Stimulated activated naive B cell treated with anti-CD40 and anti-IgM and Interleukin-4, amounts not matched to agents 10 μg/mL and 1 μg/mL and 100 μg/mL, for 72 hours (primary cell): Measurements from ENCODE around the gene ZNF443.
"Not testable (repeated sequence)": the region's sequence is repeated elsewhere in the genome, so short reads cannot be mapped to it uniquely, and the experiment has no call there.

Experiments
- ATAC-seq, 2 donors: fragments of 150-1000 bp; cut with Tn5 transposase; replicated peaks; 2 replicates each; pipeline ENCODE4 v1.10.0; 2021; ENCODE audit warnings: moderate library complexity in 1 of 2
- DNase-seq: peaks from one replicate; pipeline ENCODE4 v3.0.0; 2021
- H3K27ac Mint-ChIP-seq: one replicate; pipeline ENCODE4 v1.8.0; 2022; ENCODE audit warnings: mild to moderate bottlenecking, mixed read lengths
- H3K27me3 Mint-ChIP-seq, 2 donors: one replicate each; pipeline ENCODE4 v1.8.0; 2022; ENCODE audit warnings: mixed read lengths in 2 of 2
- H3K36me3 Mint-ChIP-seq, 2 donors: one replicate each; pipeline ENCODE4 v1.8.0; 2022; ENCODE audit warnings: mixed read lengths in 2 of 2, mild to moderate bottlenecking in 1 of 2
- H3K4me1 Mint-ChIP-seq, 2 donors: one replicate each; pipeline ENCODE4 v1.8.0; 2022; ENCODE audit warnings: mixed read lengths in 2 of 2, mild to moderate bottlenecking in 1 of 2
- H3K4me3 Mint-ChIP-seq, 2 donors: one replicate each; pipeline ENCODE4 v1.8.0; 2022; ENCODE audit warnings: mild to moderate bottlenecking in 2 of 2, mixed read lengths in 2 of 2, moderate library complexity in 1 of 2
- H3K9me3 Mint-ChIP-seq, 2 donors: one replicate each; pipeline ENCODE4 v1.8.0; 2022; ENCODE audit warnings: mixed read lengths in 2 of 2, mild to moderate bottlenecking in 1 of 2

ZNF443 gene

DNA sequence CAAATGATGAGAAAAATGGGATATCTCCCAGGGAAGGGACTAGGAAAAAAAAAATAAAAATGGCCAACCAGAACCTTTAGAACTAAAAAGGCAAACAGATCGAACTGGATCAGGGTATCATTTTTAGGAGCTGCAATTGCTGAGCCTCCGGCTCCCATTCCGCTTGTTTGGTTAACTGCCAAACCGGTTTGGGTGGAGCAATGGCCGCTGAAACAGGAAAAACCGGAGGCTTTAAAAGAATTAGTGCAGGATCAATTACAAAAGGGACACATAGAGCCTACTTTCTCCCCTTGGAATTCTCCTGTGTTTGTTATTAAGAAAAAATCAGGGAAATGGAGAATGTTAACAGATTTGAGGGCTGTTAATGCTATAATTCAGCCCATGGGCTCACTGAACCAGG lies 12.7 kb upstream of the ZNF443 start:
- H3K4me1 Mint-ChIP-seq, result peaks cover 5 to 12% of the 10 kb centered on the region in 2 donors
- no peak overlapping the region for H3K27ac Mint-ChIP-seq
- H3K27me3 Mint-ChIP-seq, result no peaks in the 10 kb centered on the region
- DNase-seq (no peak), ATAC-seq (no peak)
- peaks cover 12 to 22% of the 10 kb centered on the region in 2 donors for H3K9me3 Mint-ChIP-seq
- H3K4me3 Mint-ChIP-seq, result no peak overlapping the region
- peaks cover 38 to 41% of the 10 kb centered on the region in 2 donors for H3K36me3 Mint-ChIP-seq

DNA sequence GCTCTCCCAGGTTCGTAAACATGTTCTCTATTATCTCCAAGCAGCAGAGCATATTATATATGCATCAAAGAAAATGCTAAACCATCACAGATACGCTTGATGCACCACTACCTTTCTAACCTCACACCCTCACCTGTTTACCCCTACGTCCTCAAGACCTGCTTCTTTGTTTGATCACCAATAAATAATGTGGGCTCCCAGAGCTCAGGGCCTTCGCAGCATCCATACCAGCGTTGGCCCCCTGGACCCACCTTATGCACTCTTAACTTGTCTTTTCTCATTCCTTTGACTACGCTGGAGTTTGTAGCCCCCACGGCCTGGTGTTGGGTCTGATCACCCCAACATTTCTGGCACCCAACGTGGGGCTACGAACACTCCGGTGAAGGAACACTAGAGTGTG lies 10.0 kb upstream of the ZNF443 start:
- DNase-seq (no peak), ATAC-seq (no peak)
- Mint-ChIP-seq H3K4me3 (no peak overlapping the region), H3K4me1 (peaks cover 5 to 12% of the 10 kb centered on the region in 2 donors), H3K27ac (no peak overlapping the region), H3K36me3 (peaks cover 28 to 31% of the 10 kb centered on the region in 2 donors), H3K9me3 (peaks cover 14 to 16% of the 10 kb centered on the region in 2 donors), H3K27me3 (no peaks in the 10 kb centered on the region)

DNA sequence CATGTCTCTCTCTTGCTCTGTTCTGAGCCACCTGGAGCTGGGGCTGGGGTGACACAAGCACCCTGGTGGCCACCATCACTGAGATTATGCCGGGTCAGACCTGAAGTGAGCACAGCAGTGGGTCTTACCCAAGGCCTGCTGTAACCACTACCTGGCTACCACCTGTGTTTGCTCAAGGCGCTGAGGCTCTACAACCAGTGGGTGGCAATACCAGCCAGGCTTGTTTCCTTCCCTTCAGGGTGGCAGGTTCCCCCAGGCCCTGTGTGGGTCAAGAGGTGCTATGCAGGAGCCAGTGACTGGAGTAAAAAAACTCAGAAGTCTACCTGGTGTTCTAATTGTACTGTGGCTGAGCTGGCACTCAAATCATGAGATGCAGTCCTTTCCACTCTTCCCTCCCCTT lies 8.0 kb upstream of the ZNF443 start:
- no peak overlapping the region for H3K4me3 Mint-ChIP-seq
- peaks cover 2 to 6% of the 10 kb centered on the region in 2 donors for H3K4me1 Mint-ChIP-seq
- H3K27me3 Mint-ChIP-seq, result no peaks in the 10 kb centered on the region
- H3K36me3 Mint-ChIP-seq, result peaks cover 32 to 36% of the 10 kb centered on the region in 2 donors
- no peak for ATAC-seq
- H3K9me3 Mint-ChIP-seq, result peaks cover 21 to 22% of the 10 kb centered on the region in 2 donors
- no peak for DNase-seq
- no peak overlapping the region for H3K27ac Mint-ChIP-seq

DNA sequence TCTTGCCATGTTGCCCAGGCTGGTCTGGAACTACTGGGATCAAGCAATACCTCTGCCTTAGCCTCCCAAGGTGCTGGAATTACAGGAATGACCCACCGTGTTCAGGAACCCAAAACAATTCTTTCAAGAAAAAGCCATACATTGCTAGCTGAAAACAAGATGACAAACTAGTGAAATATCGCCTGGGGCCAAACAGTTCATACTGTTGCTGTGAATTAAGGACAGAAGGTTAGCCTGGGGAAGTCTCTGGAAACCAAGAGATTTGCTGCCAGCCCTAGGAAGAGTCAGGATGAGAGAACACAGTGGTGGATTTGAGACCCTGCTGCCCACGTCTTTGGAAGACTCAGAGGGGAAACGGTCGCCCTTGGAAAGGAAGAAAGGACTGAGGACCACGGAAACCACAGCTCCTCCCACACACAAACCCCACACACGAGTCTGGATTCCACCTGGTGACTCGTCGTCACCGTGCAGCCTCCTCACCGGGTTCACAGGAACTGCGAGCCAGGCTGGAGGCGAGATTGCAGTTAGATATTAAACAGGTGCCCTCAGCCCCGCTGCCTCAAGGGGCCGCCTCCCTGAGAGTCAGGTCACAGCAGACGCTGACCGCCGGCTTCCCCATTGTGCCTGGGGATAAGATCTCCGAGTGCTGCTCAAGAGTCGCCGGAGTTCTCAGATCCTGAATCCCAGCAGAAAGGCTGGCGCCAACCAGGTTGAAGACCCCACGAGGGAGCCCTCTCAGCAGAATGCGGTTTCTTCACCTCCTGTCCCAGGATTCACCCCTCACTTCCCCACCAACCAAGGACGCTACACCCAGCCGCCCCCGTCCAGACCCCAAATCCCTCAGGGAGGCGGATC lies 908 bp downstream of the ZNF443 start:
- DNase-seq, result peak; percentile 67
- ATAC-seq, result peak; percentile 61 to 63
- Mint-ChIP-seq H3K9me3 (peaks cover 13 to 14% of the 10 kb centered on the region in 2 donors), H3K4me1 (peaks cover 12 to 52% of the 10 kb centered on the region in 2 donors), H3K36me3 (peaks cover 23 to 44% of the 10 kb centered on the region in 2 donors), H3K27ac (peak overlapping the region; percentile 98), H3K4me3 (peak overlapping the region; percentile 100)
- H3K27me3 Mint-ChIP-seq, result not testable (repeated sequence)

DNA sequence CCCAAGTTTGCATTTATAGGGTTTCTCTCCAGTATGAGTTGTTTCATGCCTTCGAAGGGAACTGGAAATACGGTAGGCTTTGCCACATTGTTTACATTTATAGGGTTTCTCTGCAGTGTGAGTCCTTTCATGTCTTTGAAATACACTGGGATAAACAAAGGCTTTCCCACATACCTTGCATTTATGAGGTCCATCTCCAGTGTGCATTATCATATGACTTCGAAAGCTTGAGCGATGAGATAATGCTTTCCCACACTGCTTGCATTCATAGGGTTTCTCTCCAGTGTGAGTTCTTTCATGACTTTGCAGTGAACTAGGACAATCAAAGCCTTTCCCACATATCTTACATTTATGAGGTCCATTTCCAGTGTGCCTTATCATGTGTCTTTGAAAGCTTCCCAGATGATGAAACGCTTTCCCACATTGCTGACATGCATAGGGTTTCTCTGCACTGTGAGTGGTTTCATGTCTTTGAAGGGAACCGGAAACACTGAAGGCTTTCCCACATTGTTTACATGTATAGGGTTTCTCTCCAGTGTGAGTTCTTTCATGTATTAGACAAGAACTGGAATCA lies 10.0 kb downstream of the ZNF443 start:
- ATAC-seq, H3K27ac Mint-ChIP-seq, H3K4me3 Mint-ChIP-seq, DNase-seq, H3K27me3 Mint-ChIP-seq: not testable (repeated sequence)
- Mint-ChIP-seq H3K4me1 (peaks cover 3 to 14% of the 10 kb centered on the region in 2 donors), H3K36me3 (peaks cover 49 to 74% of the 10 kb centered on the region in 2 donors), H3K9me3 (peaks cover 12 to 13% of the 10 kb centered on the region in 2 donors)

DNA sequence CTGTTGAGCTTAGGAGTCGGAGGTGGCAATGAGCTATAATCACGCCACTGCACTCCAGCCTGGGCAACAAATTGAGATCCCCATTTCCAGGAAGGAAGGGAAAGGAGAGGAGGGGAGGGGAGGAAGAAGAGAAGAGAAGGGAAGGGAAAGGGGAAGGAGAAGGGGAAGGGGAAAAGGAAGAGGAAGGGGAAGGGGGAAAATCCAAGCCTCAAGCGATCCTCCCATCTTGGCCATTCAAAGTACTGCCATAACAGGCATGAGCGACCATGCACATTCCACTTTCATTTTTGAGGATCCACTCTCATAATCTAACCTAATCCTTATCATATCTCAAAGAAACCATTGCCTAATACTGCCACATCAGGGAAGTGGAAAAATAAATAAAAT lies 14.9 kb downstream of the ZNF443 start:
- no peak overlapping the region for H3K4me3 Mint-ChIP-seq
- no peak for DNase-seq
- no peaks in the 10 kb centered on the region for H3K27me3 Mint-ChIP-seq
- H3K36me3 Mint-ChIP-seq, result peaks cover 56 to 83% of the 10 kb centered on the region in 2 donors
- H3K4me1 Mint-ChIP-seq, result peaks cover 2 to 6% of the 10 kb centered on the region in 2 donors
- H3K27ac Mint-ChIP-seq, result peak overlapping the region; percentile 65
- ATAC-seq, result no peak
- peaks cover 2 to 11% of the 10 kb centered on the region in 2 donors for H3K9me3 Mint-ChIP-seq

DNA sequence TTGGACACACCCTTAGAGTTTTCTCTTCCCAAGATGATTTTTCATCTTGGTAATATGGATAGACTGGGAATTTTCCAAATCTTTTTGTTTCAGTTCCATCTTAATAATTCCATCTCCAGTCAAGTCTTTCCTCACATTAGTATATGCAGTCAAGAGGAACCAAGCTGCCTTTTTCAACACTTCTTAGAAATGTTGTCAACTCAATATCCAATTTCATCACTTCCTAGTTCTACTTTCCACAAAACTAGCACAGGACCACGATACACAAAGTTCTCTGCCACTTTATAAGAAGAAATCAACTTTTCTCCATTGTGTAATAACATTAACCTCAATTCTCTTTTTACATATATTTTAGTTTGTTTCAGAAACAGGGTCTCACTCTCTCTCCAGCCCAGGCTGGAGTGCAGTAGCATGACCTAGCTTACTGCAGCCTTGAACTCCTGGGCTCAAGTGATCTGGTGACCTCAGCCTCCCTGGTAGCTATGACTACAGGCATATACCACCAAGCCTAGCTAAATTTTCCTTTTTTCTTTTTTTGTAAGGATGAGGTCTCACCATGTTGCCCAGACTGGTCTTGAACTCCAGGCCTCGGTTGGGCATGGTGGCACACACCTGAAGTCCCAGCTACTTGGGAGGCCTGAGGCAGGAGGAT lies 15.5 kb downstream of the ZNF443 start:
- Mint-ChIP-seq H3K4me3 (no peak overlapping the region), H3K36me3 (peaks cover 54 to 83% of the 10 kb centered on the region in 2 donors)
- ATAC-seq, result no peak

DNA sequence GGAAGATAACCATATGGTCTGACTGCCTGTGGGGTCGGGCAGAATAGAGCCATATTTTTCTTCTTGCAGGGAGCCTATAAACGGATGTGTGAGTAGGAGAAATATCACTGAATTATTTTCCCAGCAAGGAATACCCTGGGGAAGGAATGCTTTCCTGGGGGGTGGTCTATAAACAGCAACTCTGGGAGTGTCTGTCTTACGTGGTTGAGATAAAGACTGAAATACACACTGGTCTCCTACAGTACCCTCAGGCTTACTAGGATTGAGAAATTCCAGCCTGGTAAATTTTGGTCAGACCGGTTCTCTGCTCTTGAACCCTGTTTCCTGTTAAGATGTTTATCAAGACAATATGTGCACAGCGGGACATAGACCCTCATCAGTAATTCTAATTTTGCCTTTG lies 23.5 kb downstream of the ZNF443 start:
- not testable (repeated sequence) for H3K27me3 Mint-ChIP-seq, H3K9me3 Mint-ChIP-seq, H3K27ac Mint-ChIP-seq, H3K4me3 Mint-ChIP-seq, H3K4me1 Mint-ChIP-seq, DNase-seq, ATAC-seq
- H3K36me3 Mint-ChIP-seq, result peaks cover 60 to 76% of the 10 kb centered on the region in 2 donors

More for the DNA sequence above, 15.5 kb downstream of the ZNF443 start:
- H3K4me1 Mint-ChIP-seq, result peaks cover 2 to 6% of the 10 kb centered on the region in 2 donors
- no peak for DNase-seq
- H3K27me3 Mint-ChIP-seq, result no peaks in the 10 kb centered on the region
- H3K27ac Mint-ChIP-seq, result peak overlapping the region; percentile 65
- peaks cover 0 to 9% of the 10 kb centered on the region in 2 donors for H3K9me3 Mint-ChIP-seq

DNA sequence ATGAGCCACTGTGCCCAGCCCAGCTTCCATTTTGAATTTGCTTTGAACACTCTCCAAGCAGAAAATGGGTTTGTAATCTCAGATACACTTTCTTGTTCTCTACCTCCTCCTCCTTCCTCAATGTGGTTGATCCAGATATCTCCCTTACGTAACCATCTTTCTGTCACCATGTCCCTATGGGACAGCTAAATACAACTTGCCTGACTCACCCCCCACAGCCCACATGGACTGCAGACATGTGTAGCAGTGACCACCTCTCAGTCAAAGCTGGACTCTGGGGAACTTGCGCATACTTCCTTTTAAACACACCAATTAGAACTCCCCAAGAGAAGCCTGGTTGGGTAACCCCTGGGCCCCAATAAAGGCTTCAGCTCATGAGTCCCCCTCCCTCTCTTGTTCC lies 28.9 kb downstream of the ZNF443 start:
- H3K27me3 Mint-ChIP-seq, result no peaks in the 10 kb centered on the region
- H3K36me3 Mint-ChIP-seq, result peaks cover 42 to 59% of the 10 kb centered on the region in 2 donors
- H3K4me3 Mint-ChIP-seq, result no peak overlapping the region
- H3K27ac Mint-ChIP-seq, result no peak overlapping the region
- H3K4me1 Mint-ChIP-seq, result peaks cover 4 to 17% of the 10 kb centered on the region in 2 donors
- no peak for ATAC-seq
- DNase-seq, result no peak
- H3K9me3 Mint-ChIP-seq, result peaks cover 6 to 10% of the 10 kb centered on the region in 2 donors

DNA sequence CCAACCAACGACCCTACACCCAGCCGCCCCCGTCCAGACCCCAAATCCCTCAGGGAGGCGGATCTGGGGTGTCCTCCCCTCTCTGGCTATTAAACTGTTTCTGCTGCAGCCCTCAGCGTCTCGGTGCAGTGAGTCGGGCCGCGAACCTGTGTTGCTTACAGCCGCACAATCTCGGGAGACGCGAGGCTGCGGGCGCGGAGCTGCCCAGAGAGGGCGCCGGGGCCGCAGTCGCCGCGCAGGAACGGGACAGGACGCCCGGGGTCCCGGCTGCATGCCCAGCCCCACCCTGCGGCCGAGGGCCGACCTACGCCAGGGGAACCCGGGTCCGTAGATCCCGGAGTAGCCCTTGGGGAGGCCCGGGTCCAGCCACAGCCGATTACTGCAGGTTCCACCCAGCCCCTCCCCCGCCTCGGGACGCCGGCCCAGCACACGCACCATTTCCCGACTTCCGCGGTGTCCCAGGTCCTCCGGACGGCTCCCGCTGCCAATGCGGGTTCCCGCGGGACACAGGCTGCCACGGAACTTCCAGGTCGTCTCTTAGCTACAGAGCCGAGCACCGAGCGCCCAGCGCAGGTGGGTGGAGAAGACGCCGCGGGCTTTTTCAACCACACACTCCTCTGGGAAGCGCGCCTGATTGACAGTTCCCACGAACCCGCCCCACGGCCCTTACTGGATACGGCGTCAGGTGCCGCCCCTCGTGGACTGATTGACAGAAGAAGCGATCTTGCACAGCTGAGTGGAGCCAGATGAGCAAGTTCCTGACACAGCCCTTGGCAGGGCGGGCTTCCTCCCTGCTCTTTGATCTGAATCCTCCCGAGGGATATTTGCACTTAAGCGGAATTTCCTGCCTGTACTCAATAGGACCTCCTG lies 40.0 kb downstream of the ZNF443 start, which contains the start of gene ZNF799:
Gene ZNF799, minus strand, starts transcription at position 639 of the 870 bp plus-strand sequence. Its CDS starts 201 bp downstream, at position 438.
- no peaks in the 10 kb centered on the region for H3K27me3 Mint-ChIP-seq
- peaks cover 16 to 44% of the 10 kb centered on the region in 2 donors for H3K4me1 Mint-ChIP-seq
- peak; percentile 92 for DNase-seq
- peaks cover 2 to 3% of the 10 kb centered on the region in 2 donors for H3K9me3 Mint-ChIP-seq
- ATAC-seq, result peak; percentile 90
- H3K4me3 Mint-ChIP-seq, result peak within 1 kb of the TSS; percentile 95 to 99
- peaks cover 16 to 18% of the 10 kb centered on the region in 2 donors for H3K36me3 Mint-ChIP-seq
- peak within 1 kb of the TSS; percentile 95 for H3K27ac Mint-ChIP-seq

DNA sequence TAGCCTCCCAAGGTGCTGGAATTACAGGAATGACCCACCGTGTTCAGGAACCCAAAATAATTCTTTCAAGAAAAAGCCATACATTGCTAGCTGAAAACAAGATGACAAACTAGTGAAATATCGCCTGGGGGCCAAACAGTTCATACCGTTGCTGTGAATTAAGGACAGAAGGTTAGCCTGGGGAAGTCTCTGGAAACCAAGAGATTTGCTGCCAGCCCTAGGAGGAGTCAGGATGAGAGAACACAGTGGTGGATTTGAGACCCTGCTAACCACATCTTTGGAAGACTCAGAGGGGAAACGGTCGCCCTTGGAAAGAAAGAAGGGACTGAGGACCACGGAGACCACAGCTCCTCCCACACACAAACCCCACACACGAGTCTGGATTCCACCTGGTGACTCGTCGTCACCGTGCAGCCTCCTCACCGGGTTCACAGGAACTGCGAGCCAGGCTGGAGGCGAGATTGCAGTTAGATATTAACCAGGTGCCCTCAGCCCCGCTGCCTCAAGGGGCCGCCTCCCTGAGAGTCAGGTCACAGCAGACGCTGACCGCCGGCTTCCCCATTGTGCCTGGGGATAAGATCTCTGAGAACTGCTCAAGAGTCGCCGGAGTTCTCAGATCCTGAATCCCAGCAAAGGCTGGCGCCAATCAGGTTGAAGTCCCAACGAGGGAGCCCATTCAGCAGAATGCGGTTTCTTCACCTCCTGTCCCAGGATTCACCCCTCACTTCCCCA lies 40.8 kb downstream of the ZNF443 start:
- ATAC-seq (peak; percentile 67), DNase-seq (peak; percentile 74)
- H3K9me3 Mint-ChIP-seq, H3K27me3 Mint-ChIP-seq: not testable (repeated sequence)
- peaks cover 16 to 49% of the 10 kb centered on the region in 2 donors for H3K4me1 Mint-ChIP-seq
- peaks cover 22% of the 10 kb centered on the region in 2 donors for H3K36me3 Mint-ChIP-seq
- H3K4me3 Mint-ChIP-seq, result peak overlapping the region; percentile 95 to 99
- H3K27ac Mint-ChIP-seq, result peak overlapping the region; percentile 94

DNA sequence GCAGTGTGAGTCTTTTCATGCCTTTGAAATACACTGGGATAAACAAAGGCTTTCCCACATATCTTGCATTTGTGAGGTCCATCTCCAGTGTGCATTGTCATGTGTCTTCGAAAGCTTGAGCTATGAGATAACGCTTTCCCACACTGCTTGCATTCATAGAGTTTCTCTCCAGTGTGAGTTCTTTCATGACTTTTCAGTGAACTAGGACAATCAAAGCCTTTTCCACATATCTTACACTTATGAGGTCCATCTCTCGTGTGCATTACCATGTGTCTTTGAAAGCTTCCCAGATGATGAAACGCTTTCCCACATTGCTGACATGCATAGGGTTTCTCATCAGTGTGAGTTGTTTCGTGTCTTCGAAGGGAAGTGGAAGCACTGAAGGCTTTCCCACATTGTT lies 49.7 kb downstream of the ZNF443 start:
- Mint-ChIP-seq H3K36me3 (peaks cover 62 to 68% of the 10 kb centered on the region in 2 donors), H3K4me1 (peaks cover 5 to 20% of the 10 kb centered on the region in 2 donors), H3K9me3 (peaks cover 7 to 16% of the 10 kb centered on the region in 2 donors)
- not testable (repeated sequence) for DNase-seq, H3K27me3 Mint-ChIP-seq, ATAC-seq, H3K4me3 Mint-ChIP-seq, H3K27ac Mint-ChIP-seq

DNA sequence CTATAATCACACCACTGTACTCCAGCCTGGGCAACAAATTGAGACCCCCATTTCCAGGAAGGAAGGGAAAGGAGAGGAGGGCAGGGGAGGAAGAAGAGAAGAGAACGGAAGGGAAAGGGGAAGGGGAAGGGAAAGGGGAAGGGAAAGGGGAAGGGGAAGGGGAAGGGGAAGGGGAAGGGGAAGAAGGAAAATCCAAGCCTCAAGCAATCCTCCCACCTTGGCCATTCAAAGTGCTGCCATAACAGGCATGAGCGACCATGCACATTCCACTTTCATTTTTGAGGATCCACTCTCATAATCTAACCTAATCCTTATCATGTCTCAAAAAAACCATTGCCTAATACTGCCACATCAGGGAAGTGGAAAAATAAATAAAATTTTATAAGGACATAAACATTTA lies 54.5 kb downstream of the ZNF443 start:
- H3K4me3 Mint-ChIP-seq, H3K27ac Mint-ChIP-seq, H3K27me3 Mint-ChIP-seq, ATAC-seq, DNase-seq: not testable (repeated sequence)
- peaks cover 57 to 72% of the 10 kb centered on the region in 2 donors for H3K36me3 Mint-ChIP-seq
- H3K9me3 Mint-ChIP-seq, result peaks cover 3 to 15% of the 10 kb centered on the region in 2 donors
- peaks cover 6 to 20% of the 10 kb centered on the region in 2 donors for H3K4me1 Mint-ChIP-seq
